ENCODE data around the gene RGS11. TPM values are rescaled to one million over a fixed set of nuclear protein-coding genes. Genes with fewer than 3 reads are reported as not detected.
A peak's percentile ranks its signal among the peaks of the same experiment; 100 is the strongest.

RGS11 gene
- total and polyA plus RNA-seq, 9 of the 15 experiments (the other 6 are each of a cell fraction or from before 2014, with no cell fraction given): not detected

DNA sequence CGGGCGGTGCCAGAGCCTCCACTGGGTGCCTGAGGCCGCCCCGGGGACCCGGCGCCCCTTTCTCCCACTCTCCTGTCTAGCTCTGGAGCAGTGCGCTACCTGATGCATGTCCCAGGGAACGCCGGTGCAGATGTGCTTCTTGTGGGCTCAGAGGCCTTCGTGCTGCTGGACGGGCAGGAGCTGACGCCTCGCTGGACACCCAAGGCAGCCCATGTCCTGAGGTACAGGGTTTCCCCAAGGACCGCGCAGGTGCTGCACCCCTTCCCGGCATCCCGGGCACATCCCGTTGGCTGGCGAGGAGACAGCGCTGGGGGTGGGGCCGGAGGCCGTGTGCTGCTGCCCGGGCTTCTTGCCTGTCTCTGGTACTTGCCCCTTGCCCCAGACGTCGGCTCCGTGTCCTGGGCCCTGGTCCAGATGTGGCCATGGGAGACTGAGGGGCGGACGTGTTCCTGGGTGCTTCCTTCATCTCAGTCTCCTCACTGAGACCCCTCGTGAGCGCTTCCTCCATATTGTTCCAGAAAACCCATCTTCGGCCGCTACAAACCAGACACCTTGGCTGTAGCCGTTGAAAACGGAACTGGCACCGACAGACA, 12.5 kb downstream of the RGS11 start:
- intact Hi-C loops (cut with micrococcal nuclease) (no loop called here), in situ Hi-C loops (cut with MboI) (no loop called here)
- CTCF ChIA-PET (ENCODE audit: low intra/inter-chr PET ratio): no interaction called here
- no peaks in the 10 kb centered on the region for H3K9me3 ChIP-seq (replicated peaks; ENCODE audit: control insufficient read depth, insufficient read depth, low read depth, low read length)
- no peak overlapping the region for H2AFZ ChIP-seq (ENCODE audit: low read depth, low read length)
- ATAC-seq (no peak), FAIRE-seq (no peak), DNase-seq (ENCODE audit: extremely low read depth in 1 of 4, low spot score in 3 of 4) (no peak)
- no peak overlapping the region for H3K4me3 ChIP-seq
- H3K9ac ChIP-seq (ENCODE audit: insufficient read depth in 1 of 2, low read depth in 2 of 2, low read length in 2 of 2): no peak overlapping the region
- TF ChIP-seq STAT5B (CRISPR knock-in tag; IDR thresholded peaks at IDR 0.05) (no peak), POLR2G (IDR thresholded peaks at IDR 0.05; ENCODE audit: low read depth, low read length) (peak; percentile 15; the same call in 1 of the 2 replicates)
- peaks cover 13 to 59% of the 10 kb centered on the region in 2 experiments; a peak in 4 of 5 replicates for H3K4me1 ChIP-seq (replicated peaks in 1 of 2; ENCODE audit: control insufficient read depth in 2 of 2, insufficient read depth in 2 of 2, low read length in 2 of 2)
- POLR2A ChIA-PET: interaction anchor here (0.6 to 0.8 kb wide), 3 partner anchors 10 to 114 kb away, joined by 3 read pairs; no protein-coding TSS in a partner anchor
- peaks cover 3% of the 10 kb centered on the region; the same call in 1 of the 2 replicates for H4K20me1 ChIP-seq (replicated peaks; ENCODE audit: control insufficient read depth, insufficient read depth, low read length)
- WGBS (ENCODE audit: insufficient coverage, low coverage, missing lambda C conversion rate): 92% methylated on average over 26 of the region's 35 CpGs
- no peaks in the 10 kb centered on the region for H3K79me2 ChIP-seq (ENCODE audit: control insufficient read depth, insufficient read depth, low read length)
- H3K9me1 ChIP-seq (ENCODE audit: control insufficient read depth, insufficient read depth, low read length): peaks cover 4% of the 10 kb centered on the region
- H3K27me3 ChIP-seq (ENCODE audit: control insufficient read depth in 2 of 2, insufficient read depth in 2 of 2, low read length in 2 of 2): no peaks in the 10 kb centered on the region; a peak in 1 of 5 replicates
- H3K36me3 ChIP-seq (ENCODE audit: control insufficient read depth, insufficient read depth, low read length): peaks cover 21% of the 10 kb centered on the region; the same call in 2 of the 3 replicates
- H3K27ac ChIP-seq (ENCODE audit: extremely low read depth, low read depth, low read length): no peak overlapping the region
- no TSS peak for BruUV-seq (replicated peaks)
- H3K4me2 ChIP-seq (ENCODE audit: insufficient read depth, low read length): no peak overlapping the region

DNA sequence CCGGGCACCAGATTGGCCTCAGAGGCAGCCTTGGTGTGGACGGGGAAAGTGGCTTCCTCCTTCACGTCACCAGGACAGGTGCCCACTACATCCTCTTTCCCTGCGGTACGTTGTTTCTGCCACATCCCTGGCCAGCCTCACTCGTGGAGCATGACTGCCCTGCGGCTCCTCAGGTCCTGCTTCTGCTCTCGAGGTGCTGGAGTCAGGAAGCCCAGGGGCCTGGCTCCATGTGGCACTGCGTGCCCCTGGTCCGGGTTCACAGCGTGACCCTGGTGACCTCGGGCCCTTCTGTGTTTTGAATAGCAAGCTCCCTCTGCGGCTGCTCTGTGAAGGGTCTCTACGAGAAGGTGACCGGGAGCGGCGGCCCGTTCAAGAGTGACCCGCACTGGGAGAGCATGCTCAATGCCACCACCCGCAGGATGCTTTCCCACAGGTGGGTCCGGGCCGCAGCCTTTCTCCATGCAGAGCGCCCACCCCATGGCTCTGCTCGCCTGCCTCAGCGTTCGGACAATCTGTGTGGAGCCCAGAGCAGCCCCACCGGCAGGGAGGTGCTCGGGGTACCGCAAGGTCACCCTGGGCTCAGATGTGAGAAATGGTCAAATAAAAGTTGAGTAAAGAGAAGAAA, 13.5 kb downstream of the RGS11 start:
- POLR2A ChIA-PET: no interaction called here
- H3K36me3 ChIP-seq (ENCODE audit: control insufficient read depth, insufficient read depth, low read length): peaks cover 21% of the 10 kb centered on the region; the same call in 2 of the 3 replicates
- in situ Hi-C loops (cut with MboI): no loop called here

More for the DNA sequence above, 13.5 kb downstream of the RGS11 start:
- Histone ChIP-seq H3K4me2 (ENCODE audit: insufficient read depth, low read length) (no peak overlapping the region), H4K20me1 (replicated peaks; ENCODE audit: control insufficient read depth, insufficient read depth, low read length) (no peaks in the 10 kb centered on the region; the same call in 1 of the 2 replicates), H3K79me2 (ENCODE audit: control insufficient read depth, insufficient read depth, low read length) (no peaks in the 10 kb centered on the region), H3K27me3 (ENCODE audit: control insufficient read depth in 2 of 2, insufficient read depth in 2 of 2, low read length in 2 of 2) (no peaks in the 10 kb centered on the region), H3K9me3 (replicated peaks; ENCODE audit: control insufficient read depth, insufficient read depth, low read depth, low read length) (no peaks in the 10 kb centered on the region), H3K4me1 (replicated peaks in 1 of 2; ENCODE audit: control insufficient read depth in 2 of 2, insufficient read depth in 2 of 2, low read length in 2 of 2) (peaks cover 13 to 62% of the 10 kb centered on the region in 2 experiments; a peak in 4 of 5 replicates), H3K9me1 (ENCODE audit: control insufficient read depth, insufficient read depth, low read length) (peaks cover 4% of the 10 kb centered on the region), H2AFZ (ENCODE audit: low read depth, low read length) (no peak overlapping the region), H3K9ac (ENCODE audit: insufficient read depth in 1 of 2, low read depth in 2 of 2, low read length in 2 of 2) (no peak overlapping the region; a peak in 1 of 4 replicates), H3K27ac (ENCODE audit: extremely low read depth, low read depth, low read length) (no peak overlapping the region), H3K4me3 (no peak overlapping the region)
- DNase-seq (ENCODE audit: extremely low read depth in 1 of 4, low spot score in 3 of 4) (no peak), FAIRE-seq (no peak), ATAC-seq (no peak)
- intact Hi-C loops (cut with micrococcal nuclease): no loop called here
- 92% methylated on average over 27 of the region's 29 CpGs for WGBS (ENCODE audit: insufficient coverage, low coverage, missing lambda C conversion rate)
- no TSS peak for BruUV-seq (replicated peaks)
- CTCF ChIA-PET (ENCODE audit: low intra/inter-chr PET ratio): no interaction called here
- TF ChIP-seq RBM25 (IDR thresholded peaks at IDR 0.05; ENCODE audit: low read depth, low read length, severe bottlenecking) (no peak), POLR2G (IDR thresholded peaks at IDR 0.05; ENCODE audit: low read depth, low read length) (peak; percentile 42)
